ENCODE results near the gene EXOC2.

GRCh38 chr6:520820-521219, 172.1 kb downstream of the EXOC2 start:
- TF ChIP-seq CTCF (IDR thresholded peaks at IDR 0.05; ENCODE audit: low read depth, low read length) (no peak), MAX (IDR thresholded peaks at IDR 0.05; ENCODE audit: low read depth, low read length) (no peak), POLR2A (IDR thresholded peaks at IDR 0.05; ENCODE audit: extremely low read depth, insufficient read length) (no peak), MYC (IDR thresholded peaks at IDR 0.05; ENCODE audit: low read depth, low read length) (no peak)
